Heart right ventricle (tissue), 16 donors: ENCODE results near the gene STIM2. TPM values are rescaled to one million over a fixed set of nuclear protein-coding genes. Genes with fewer than 3 reads are reported as not detected.

Source experiments
- ATAC-seq, 8 donors: fragments of 200-7000 bp; cut with Tn5 transposase; one replicate each; pipeline ENCODE4 v1.9.1; 2020; ENCODE audit warnings: mild to moderate bottlenecking in 8 of 8, moderate library complexity in 8 of 8, moderate number of reproducible peaks in 1 of 8
- DNase-seq, 2 donors: peaks; one replicate each; pipeline ENCODE4 v3.0.0-alpha.2; 2020
- H3K27ac ChIP-seq, 10 donors: fragments of 200-600 bp; sonication (generic) in 2 of 10; one replicate each; pipeline versions ENCODE4 v1.5.0 to v1.8.0; 2020 to 2022; ENCODE audit warnings: mild to moderate bottlenecking in 3 of 10
- H3K27me3 ChIP-seq, 7 donors: fragments of 200-600 bp; one replicate each; pipeline ENCODE4 v1.8.0; 2021 to 2022; ENCODE audit warnings: mild to moderate bottlenecking in 2 of 7
- H3K36me3 ChIP-seq, 9 donors: fragments of 200-600 bp; sonication (generic) in 1 of 9; one replicate each; pipeline versions ENCODE4 v1.5.0 to v1.8.0; 2020 to 2022; ENCODE audit warnings: mild to moderate bottlenecking in 2 of 9
- H3K4me1 ChIP-seq, 9 donors: fragments of 200-600 bp; sonication (generic) in 1 of 9; one replicate each; pipeline versions ENCODE4 v1.5.0 to v1.8.0; 2020 to 2022; ENCODE audit warnings: mild to moderate bottlenecking in 4 of 9
- H3K4me3 ChIP-seq, 10 donors: fragments of 200-600 bp; sonication (generic) in 2 of 10; one replicate each; pipeline versions ENCODE4 v1.5.0 to v1.8.0; 2020 to 2022; ENCODE audit warnings: mild to moderate bottlenecking in 7 of 10, moderate library complexity in 2 of 10
- H3K9me3 ChIP-seq, 11 donors: fragments of 200-600 bp in 10 of 11; sonication (generic) in 2 of 11; one replicate each; pipeline versions ENCODE4 v1.5.0 to v1.8.0; 2013 to 2022; ENCODE audit warnings: mild to moderate bottlenecking in 2 of 11, control low read depth in 1 of 11, moderate library complexity in 1 of 11
- WGBS, 2 donors: extraction: QIAGEN DNeasy Blood & Tissue Kit; methylation state at CpG; one replicate each; pipeline ENCODE4 v1.1.7; 2013; ENCODE audit warnings: inconsistent platforms in 1 of 2; 5-methylcytosine and 5-hydroxymethylcytosine counted together
- intact Hi-C, 10 donors: fragments of 100-400 bp; cut with DNase I; formaldehyde crosslinking; loops; one replicate each; pipeline versions ENCODE4 v1.11.1 to v1.14.2; 2022
- polyA plus RNA-seq, 2 donors: library from polyadenylated mRNA; stranded (reverse); fragments of 200-250 nt; gene quantifications; one replicate each; pipeline ENCODE4 v1.2.3, GENCODE V29; 2013
- total RNA-seq, 10 donors: library from RNA; stranded (reverse); fragmentation: NEBNext Ultra II Directional in 3 of 10; extraction: Animal tissue kit (Norgen Biotek cat#: 25700) in 3 of 10; gene quantifications; one replicate each; pipeline versions ENCODE4 v1.2.1 to v1.2.4, GENCODE V29; 2021 to 2023
- TF ChIP-seq, protein P1 (sequence below), 9 donors: fragments of 200-600 bp; sonication (generic) in 2 of 9; IDR thresholded peaks; one replicate each; pipeline versions ENCODE4 v1.5.0 to v1.8.0; 2021 to 2022; ENCODE audit warnings: antibody characterized with exemption in 9 of 9, mild to moderate bottlenecking in 5 of 9, moderate library complexity in 1 of 9
- donor health status: Arrhythmogenic right ventricular cardiomyopathy.
- donor health status: ischemic (EF 13 %, LVEDD 7.1; RV severe dilation, severe dysfunction).
- donor health status: healthy with polysubstance abuse.
- donor health status: DM: no; HTN: yes; CAD: no.
- donor health status: DM: no; HTN: no; CAD: no.
- donor health status: ischemic (EF 25% LVEDD 6.9; RV normal size, moderate dysfunction).
- donor health status: ischemic (EF 25% LVEDD 5.7; RV mildly dilated, moderate dysfunction).
- donor health status: healthy.
- donor health status: DM: yes; HTN: yes; CAD: no.
- donor health status: Ischemic cardiomyopathy.
- donor health status: ischemic (EF 35%, LVEDD 5.7; RV mildly dilated, moderate dysfunction).
- donor health status: nonischemic (EF 11% LVEDD 7.7; RV severe dilation, severe dysfunction).
- donor health status: DM: yes; HTN: yes; CAD: no.
- donor health status: PGD.
- donor health status: ischemic (EF 29% LVEDD 5.4; RV normal size, mild dysfunction).
- donor health status: nonischemic (EF 23%, LVEDD 6.1; RV moderate dilation, normal function).

The STIM2 gene
- total and polyA plus RNA-seq, 12 donors = 5.2 to 13.5 (median 9.6) TPM

DNA sequence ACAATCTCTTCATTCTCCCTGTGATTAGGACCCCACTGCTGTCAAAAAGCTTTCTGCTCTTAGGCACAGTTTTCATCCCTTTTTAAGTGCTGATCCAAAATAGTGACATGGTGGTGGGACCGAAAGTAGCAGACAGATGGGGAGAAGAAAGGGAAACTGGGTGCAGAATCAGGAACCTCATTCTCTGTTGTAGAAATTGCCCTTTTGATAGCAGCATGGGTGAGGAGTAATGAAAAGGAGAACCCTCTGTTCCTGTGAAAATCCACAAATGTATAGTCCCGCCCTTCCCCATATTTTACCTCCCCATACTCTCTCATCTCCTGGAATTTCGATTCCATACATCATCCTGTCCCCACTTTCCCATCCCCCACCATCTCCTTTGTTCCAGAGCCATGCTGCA, 126.5 kb downstream of the STIM2 start:
- WGBS, 2 donors = 92 to 94% methylated on average over 3 of the region's 3 CpGs
- no peaks in the 10 kb centered on the region for H3K27me3 ChIP-seq
- DNase-seq (no peak), ATAC-seq (no peak)
- peaks cover 0 to 14% (median 0%) of the 10 kb centered on the region in 11 donors for H3K9me3 ChIP-seq
- H3K4me3 ChIP-seq = no peak overlapping the region
- no peak overlapping the region for H3K27ac ChIP-seq
- TF ChIP-seq, protein P1, sequence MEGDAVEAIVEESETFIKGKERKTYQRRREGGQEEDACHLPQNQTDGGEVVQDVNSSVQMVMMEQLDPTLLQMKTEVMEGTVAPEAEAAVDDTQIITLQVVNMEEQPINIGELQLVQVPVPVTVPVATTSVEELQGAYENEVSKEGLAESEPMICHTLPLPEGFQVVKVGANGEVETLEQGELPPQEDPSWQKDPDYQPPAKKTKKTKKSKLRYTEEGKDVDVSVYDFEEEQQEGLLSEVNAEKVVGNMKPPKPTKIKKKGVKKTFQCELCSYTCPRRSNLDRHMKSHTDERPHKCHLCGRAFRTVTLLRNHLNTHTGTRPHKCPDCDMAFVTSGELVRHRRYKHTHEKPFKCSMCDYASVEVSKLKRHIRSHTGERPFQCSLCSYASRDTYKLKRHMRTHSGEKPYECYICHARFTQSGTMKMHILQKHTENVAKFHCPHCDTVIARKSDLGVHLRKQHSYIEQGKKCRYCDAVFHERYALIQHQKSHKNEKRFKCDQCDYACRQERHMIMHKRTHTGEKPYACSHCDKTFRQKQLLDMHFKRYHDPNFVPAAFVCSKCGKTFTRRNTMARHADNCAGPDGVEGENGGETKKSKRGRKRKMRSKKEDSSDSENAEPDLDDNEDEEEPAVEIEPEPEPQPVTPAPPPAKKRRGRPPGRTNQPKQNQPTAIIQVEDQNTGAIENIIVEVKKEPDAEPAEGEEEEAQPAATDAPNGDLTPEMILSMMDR (IDR thresholded peaks at IDR 0.05) = no peak
- no peaks in the 10 kb centered on the region for H3K36me3 ChIP-seq
- intact Hi-C loops = no loop called here
- peaks cover 0 to 20% (median under 1%) of the 10 kb centered on the region in 9 donors for H3K4me1 ChIP-seq

GRCh38 chr4:26991057-26991456, 130.4 kb downstream of the STIM2 start:
- H3K9me3 ChIP-seq = peaks cover 0 to 14% (median 0%) of the 10 kb centered on the region in 11 donors
- H3K4me1 ChIP-seq = peaks cover 5 to 40% (median 30%) of the 10 kb centered on the region in 9 donors
- intact Hi-C loops = loop anchor here in 5 of 10 donors (5.0 to 10.0 kb wide), 3 partner anchors 124 to 129 kb away; partner anchors contain the start of gene STIM2 (in 4 of the 5)
- ATAC-seq (no peak), DNase-seq (no peak)
- H3K4me3 ChIP-seq = no peak overlapping the region
- H3K27me3 ChIP-seq = no peaks in the 10 kb centered on the region
- no peaks in the 10 kb centered on the region for H3K36me3 ChIP-seq
- 98 to 99% methylated on average over 3 of the region's 3 CpGs for WGBS, 2 donors
- no peak overlapping the region for H3K27ac ChIP-seq
- TF ChIP-seq, protein P1 (IDR thresholded peaks at IDR 0.05) = no peak

DNA sequence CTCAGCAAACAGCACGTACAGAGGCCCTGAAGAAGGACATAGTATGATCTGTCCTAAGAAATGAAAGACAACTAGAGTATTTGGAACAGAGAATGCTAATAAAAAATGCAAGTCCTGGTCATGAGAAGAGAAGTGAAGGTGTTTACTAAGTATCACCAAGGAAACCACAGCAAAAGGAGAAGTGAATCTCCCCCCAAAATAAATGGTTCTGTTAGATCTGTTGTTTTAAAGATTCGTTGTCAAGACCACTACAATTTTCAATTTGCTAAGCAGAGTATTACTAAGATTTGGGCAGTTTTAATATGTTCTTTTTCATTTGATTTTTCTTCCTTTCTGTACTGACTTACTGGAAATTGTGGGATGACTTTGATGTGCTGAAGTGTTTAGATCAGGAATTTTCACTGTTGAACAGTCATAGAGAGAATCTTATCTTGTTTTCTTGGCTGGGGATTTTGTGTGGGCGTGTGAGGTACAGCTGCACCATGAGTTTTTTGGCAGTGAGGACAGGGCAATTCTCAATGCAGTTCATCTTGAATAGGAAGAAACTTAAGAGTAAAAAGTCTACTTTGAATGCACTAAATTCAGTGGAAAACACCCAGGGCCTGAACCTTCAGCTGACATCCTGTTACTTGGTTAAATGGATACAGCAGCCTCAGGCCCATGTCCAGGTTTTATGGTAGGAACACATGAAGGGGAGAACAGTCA, 132.2 kb downstream of the STIM2 start:
- WGBS, 2 donors = 38 to 52% methylated on average over 3 of the region's 3 CpGs
- TF ChIP-seq, protein P1 (IDR thresholded peaks at IDR 0.05) = no peak
- Histone ChIP-seq H3K4me3 (no peak overlapping the region), H3K4me1 (peaks cover 5 to 39% (median 30%) of the 10 kb centered on the region in 9 donors), H3K27me3 (no peaks in the 10 kb centered on the region), H3K9me3 (peaks cover 0 to 14% (median 0%) of the 10 kb centered on the region in 11 donors), H3K27ac (peak overlapping the region in 6 of 10 donors; percentile 5 to 64 (median 35)), H3K36me3 (no peaks in the 10 kb centered on the region)
- DNase-seq (peak in 1 of 2 donors; percentile 75), ATAC-seq (peak; percentile 75 to 91 (median 87))
- intact Hi-C loops = loop anchor here in 5 of 10 donors (5.0 to 10.0 kb wide), 3 partner anchors 126 to 131 kb away; partner anchors contain the start of gene STIM2 (in 4 of the 5)

GRCh38 chr4:26993539-26993938, 132.9 kb downstream of the STIM2 start:
- Histone ChIP-seq H3K27ac (peak overlapping the region in 6 of 10 donors; percentile 5 to 64 (median 35)), H3K27me3 (no peaks in the 10 kb centered on the region), H3K4me1 (peaks cover 5 to 39% (median 30%) of the 10 kb centered on the region in 9 donors), H3K4me3 (no peak overlapping the region), H3K36me3 (no peaks in the 10 kb centered on the region), H3K9me3 (peaks cover 0 to 14% (median 0%) of the 10 kb centered on the region in 11 donors)
- TF ChIP-seq, protein P1 (IDR thresholded peaks at IDR 0.05) = no peak
- WGBS, 2 donors = 53 to 57% methylated on average over 3 of the region's 3 CpGs
- ATAC-seq = peak in 1 of 8 donors; percentile 51
- intact Hi-C loops = loop anchor here in 5 of 10 donors (5.0 to 10.0 kb wide), 3 partner anchors 126 to 131 kb away; partner anchors contain the start of gene STIM2 (in 4 of the 5)
- DNase-seq = no peak
